Measurements from ENCODE around the gene DPF3. TPM values are rescaled to one million over a fixed set of nuclear protein-coding genes. Genes with fewer than 3 reads are reported as not detected.
"Not testable (repeated sequence)": the region's sequence is repeated elsewhere in the genome, so short reads cannot be mapped to it uniquely, and the experiment has no call there.

The DPF3 gene
- total RNA-seq, 2 experiments from 2014 or later = 0.48 to 1.2 TPM

DNA sequence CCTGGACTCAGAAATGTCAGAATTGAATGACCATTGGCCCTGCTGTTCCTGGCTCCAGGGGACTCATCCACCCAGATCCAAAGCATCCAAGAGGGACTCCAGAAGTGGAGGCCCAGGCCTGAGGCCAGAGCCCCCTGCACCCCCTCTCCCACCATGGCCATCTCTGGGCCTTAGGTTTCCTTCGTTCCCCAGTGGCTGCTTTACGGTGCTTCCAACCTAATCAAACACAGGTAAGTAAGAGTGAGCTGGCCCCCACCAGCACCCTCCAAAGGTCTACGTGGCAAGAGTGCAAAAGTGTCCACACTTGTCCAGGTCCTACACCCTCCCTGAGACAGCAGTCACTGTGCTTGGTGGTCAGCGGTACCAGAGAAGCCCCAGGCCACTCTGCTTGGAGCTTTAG, 139.0 kb downstream of the DPF3 start:
- ChIA-PET CTCF (no interaction called here), POLR2A (no interaction called here)

GRCh38 chr14:72753879-72754400, 140.0 kb downstream of the DPF3 start:
- POLR2A ChIA-PET = no interaction called here
- CTCF ChIA-PET = no interaction called here

DNA sequence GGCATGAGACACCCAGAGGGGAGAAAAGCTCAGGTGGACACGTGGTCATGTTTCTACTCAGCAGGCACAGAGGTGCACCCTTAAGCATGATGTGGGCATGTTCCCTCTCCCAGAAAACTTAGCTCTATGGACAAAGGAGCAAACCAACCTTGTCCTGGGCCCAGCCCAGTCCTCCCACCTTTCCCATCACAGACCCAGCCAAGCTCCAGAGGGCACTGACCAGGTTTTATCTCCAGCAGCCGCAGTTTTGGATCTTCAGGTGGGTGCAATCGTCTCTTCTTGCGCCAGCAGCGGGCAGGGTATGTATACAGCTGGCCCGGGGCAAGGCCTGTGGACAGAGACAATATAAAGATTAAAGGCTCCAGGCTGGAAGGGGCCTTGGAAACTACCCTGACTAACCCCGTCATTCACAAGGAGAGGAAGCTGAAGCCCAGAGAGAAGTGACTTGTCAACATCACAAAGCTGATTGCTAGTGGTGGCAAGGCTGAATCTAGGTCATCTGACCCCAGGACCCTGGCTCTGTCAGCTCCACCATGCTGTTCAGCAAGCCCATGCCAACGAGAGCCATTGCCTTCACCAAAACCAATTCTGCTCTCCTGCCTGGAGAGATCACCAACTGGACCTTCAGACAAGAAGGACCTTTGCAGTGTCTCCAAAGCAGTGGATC, 140.7 kb downstream of the DPF3 start:
- ChIA-PET POLR2A (no interaction called here), CTCF (no interaction called here)

DNA sequence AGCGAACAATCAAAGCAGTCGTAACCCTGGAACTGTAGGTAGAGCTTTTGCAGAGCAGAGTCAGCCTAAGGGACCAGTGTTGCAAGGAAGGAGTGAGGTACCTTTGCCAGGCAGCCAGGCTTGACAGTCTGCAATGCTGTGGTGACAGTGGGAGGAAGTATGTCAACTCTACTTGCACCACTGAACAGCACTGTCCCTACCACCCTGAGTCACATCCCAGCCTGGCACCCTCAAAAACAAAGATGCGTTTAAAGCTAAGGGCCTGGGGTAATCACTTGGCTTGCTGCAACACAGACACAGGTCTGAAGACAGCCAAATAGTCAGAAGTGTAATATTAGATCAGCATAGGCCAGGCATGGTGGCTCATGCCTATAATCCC, 141.9 kb downstream of the DPF3 start:
- ChIA-PET CTCF (no interaction called here), POLR2A (no interaction called here)

- POLR2A ChIA-PET = no interaction called here
- CTCF ChIA-PET = no interaction called here
Observed at GRCh38 chr14:72751276-72752033, 142.4 kb downstream of the DPF3 start.

GRCh38 chr14:72748921-72749320, 145.0 kb downstream of the DPF3 start:
- CTCF ChIA-PET, POLR2A ChIA-PET: not testable (repeated sequence)

DNA sequence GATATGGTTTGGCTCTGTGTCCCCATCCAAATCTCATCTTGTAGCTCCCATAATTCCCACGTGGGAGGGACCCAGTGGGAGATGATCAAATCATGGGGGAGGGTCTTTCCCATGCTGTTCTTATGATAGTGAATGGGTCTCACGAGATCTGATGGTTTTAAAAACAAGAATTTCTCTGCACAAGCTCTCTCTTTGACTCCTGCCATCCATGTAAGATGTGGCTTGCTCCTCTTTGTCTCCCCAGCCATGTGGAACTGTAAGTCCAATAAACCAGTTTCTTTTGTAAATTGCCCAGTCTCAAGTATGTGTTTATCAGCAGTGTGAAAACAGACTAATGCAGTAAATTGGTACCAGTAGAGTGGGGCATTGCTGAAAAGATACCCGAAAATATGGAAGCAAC, 146.2 kb downstream of the DPF3 start:
- CTCF ChIA-PET = no interaction called here
- POLR2A ChIA-PET = no interaction called here

- CTCF ChIA-PET = no interaction called here
- POLR2A ChIA-PET = no interaction called here
Observed at GRCh38 chr14:72745991-72746980, 147.6 kb downstream of the DPF3 start.

- CTCF ChIA-PET = no interaction called here
- POLR2A ChIA-PET = no interaction called here
Observed at GRCh38 chr14:72745546-72745945, 148.4 kb downstream of the DPF3 start.

GRCh38 chr14:72744416-72745120, 149.3 kb downstream of the DPF3 start:
- ChIA-PET CTCF (no interaction called here), POLR2A (no interaction called here)

- ChIA-PET POLR2A (no interaction called here), CTCF (no interaction called here)
Observed at GRCh38 chr14:72743626-72744025, 150.3 kb downstream of the DPF3 start.

GRCh38 chr14:72742838-72743195, 151.1 kb downstream of the DPF3 start:
- CTCF ChIA-PET = no interaction called here

GRCh38 chr14:72742118-72742837, 151.6 kb downstream of the DPF3 start:
- ChIA-PET POLR2A (no interaction called here), CTCF (no interaction called here)

More at GRCh38 chr14:72742838-72743195, 151.1 kb downstream of the DPF3 start:
- POLR2A ChIA-PET = no interaction called here

GRCh38 chr14:72741826-72742117, 152.1 kb downstream of the DPF3 start:
- POLR2A ChIA-PET = no interaction called here
- CTCF ChIA-PET = interaction anchor here (0.6 kb wide), 1 partner anchor 23 kb away, joined by 3 read pairs; no protein-coding TSS in a partner anchor

GRCh38 chr14:72740966-72741825, 152.7 kb downstream of the DPF3 start:
- ChIA-PET CTCF (interaction anchor here (0.6 kb wide), 1 partner anchor 22 kb away, joined by 3 read pairs; no protein-coding TSS in a partner anchor), POLR2A (no interaction called here)

DNA sequence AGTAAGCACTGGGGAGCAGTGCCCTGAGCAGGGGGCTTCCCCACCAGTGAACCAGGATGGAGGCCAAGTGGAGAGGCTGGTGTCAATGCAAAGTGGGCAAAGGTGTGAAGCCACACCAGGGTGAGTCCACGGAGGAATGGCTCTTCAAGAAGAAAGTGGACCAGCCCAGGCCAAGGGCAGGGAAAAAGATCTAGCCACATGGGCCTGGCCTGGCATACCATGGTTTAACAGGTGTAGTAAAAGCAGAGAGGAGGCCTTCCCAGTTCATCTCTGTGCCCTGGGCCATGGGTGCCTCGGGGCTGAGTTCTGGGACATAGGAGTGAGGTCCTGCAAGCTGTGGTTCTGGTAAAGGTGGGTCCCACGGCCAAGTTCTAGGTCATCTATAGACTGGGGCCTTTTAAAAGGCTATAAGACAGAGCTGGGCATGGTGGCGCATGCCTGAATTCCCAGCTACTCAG, 153.4 kb downstream of the DPF3 start:
- ChIA-PET POLR2A (no interaction called here), CTCF (no interaction called here)

GRCh38 chr14:72739446-72740405, 154.2 kb downstream of the DPF3 start:
- ChIA-PET POLR2A (no interaction called here), CTCF (no interaction called here)

Measured in activated CD8-positive, alpha-beta memory T cell treated with anti-CD3 and anti-CD28 coated beads for 36 hours (primary cell).